Neural cell (in vitro differentiated cells): ENCODE data around the gene ALPG. TPM values are rescaled to one million over a fixed set of nuclear protein-coding genes. Genes with fewer than 3 reads are reported as not detected.

Experiments used
- H2AFZ ChIP-seq: fragments of 200-600, 300-800 bp; sonication (generic), shearing (Covaris generic); 2 replicates; pipeline ENCODE4 v1.6.0; 2014; ENCODE audit warnings: low read depth, mild to moderate bottlenecking, antibody characterized with exemption, low read length, moderate library complexity
- H3F3A ChIP-seq: fragments of 200-600 bp; shearing (Covaris generic); 2 replicates; pipeline ENCODE4 v1.6.1; 2016; ENCODE audit warnings: mild to moderate bottlenecking, moderate library complexity, mixed read lengths, antibody characterized with exemption, low read length; ENCODE audit not compliant: insufficient read depth, poor library complexity, severe bottlenecking
- H3K27ac ChIP-seq: fragments of 200-600, 300-800 bp; sonication (generic), shearing (Covaris generic); 2 replicates; pipeline ENCODE4 v1.5.1; 2014; ENCODE audit warnings: mild to moderate bottlenecking, low read length, moderate library complexity
- H3K27me3 ChIP-seq: fragments of 300-800, 200-600 bp; sonication (generic), shearing (Covaris generic); 2 replicates; pipeline ENCODE4 v1.6.0; 2014; ENCODE audit warnings: mild to moderate bottlenecking, low read depth, low read length, moderate library complexity; ENCODE audit not compliant: insufficient read depth
- H3K36me3 ChIP-seq: fragments of 300-800, 200-600 bp; sonication (generic), shearing (Covaris generic); 2 replicates; pipeline ENCODE4 v1.5.1; 2014; ENCODE audit warnings: mild to moderate bottlenecking, antibody characterized with exemption, low read length, moderate library complexity; ENCODE audit not compliant: insufficient read depth
- H3K4me2 ChIP-seq: fragments of 300-800, 200-600 bp; sonication (generic), shearing (Covaris generic); 2 replicates; pipeline ENCODE4 v1.6.0; 2014; ENCODE audit warnings: mild to moderate bottlenecking, low read length
- H3K4me3 ChIP-seq: fragments of 300-800, 200-600 bp; sonication (generic), shearing (Covaris generic); 2 replicates; pipeline ENCODE4 v1.5.1; 2014; ENCODE audit warnings: mild to moderate bottlenecking, low read length, moderate library complexity
- H3K79me2 ChIP-seq: fragments of 200-600 bp; shearing (Covaris generic); replicated peaks from 2 replicates; pipeline ENCODE4 v1.6.0; 2014; ENCODE audit warnings: mild to moderate bottlenecking, low read length, moderate library complexity; ENCODE audit not compliant: insufficient read depth
- H3K9ac ChIP-seq: fragments of 300-800, 200-600 bp; sonication (generic), shearing (Covaris generic); 2 replicates; pipeline ENCODE4 v1.6.1; 2016; ENCODE audit warnings: mild to moderate bottlenecking, low read length, mixed read lengths
- H3K9me2 ChIP-seq: fragments of 200-600 bp; shearing (Covaris generic); 2 replicates; pipeline ENCODE4 v1.6.1; 2016; ENCODE audit warnings: mild to moderate bottlenecking, low read length, mixed read lengths; ENCODE audit not compliant: insufficient read depth
- H3K9me3 ChIP-seq: fragments of 200-600, 300-800 bp; sonication (generic), shearing (Covaris generic); 2 replicates; pipeline ENCODE4 v1.6.1; 2016; ENCODE audit warnings: mild to moderate bottlenecking, mixed run types, low read length, moderate library complexity, mixed read lengths
- H4K20me1 ChIP-seq: fragments of 200-600 bp; shearing (Covaris generic); 2 replicates; pipeline ENCODE4 v1.6.1; 2016; ENCODE audit warnings: mild to moderate bottlenecking, mixed run types; ENCODE audit not compliant: insufficient read depth
- EP300 ChIP-seq: fragments of 450-650 bp; conservative IDR thresholded peaks from 2 replicates; pipeline ENCODE4 v1.6.1; 2014; ENCODE audit warnings: antibody characterized with exemption, mild to moderate bottlenecking, moderate library complexity; ENCODE audit not compliant: poor library complexity, severe bottlenecking
- MXI1 ChIP-seq: fragments of 450-650 bp; conservative IDR thresholded peaks from 2 replicates; pipeline ENCODE4 v1.6.1; 2014; ENCODE audit warnings: antibody characterized with exemption, mild to moderate bottlenecking; ENCODE audit not compliant: poor library complexity, severe bottlenecking
- POLR2AphosphoS5 ChIP-seq: IDR thresholded peaks from 2 replicates; pipeline ENCODE4 v1.6.1; 2012
- RAD21 ChIP-seq: fragments of 450-650 bp; conservative IDR thresholded peaks from 2 replicates; pipeline ENCODE4 v1.6.1; 2014; ENCODE audit warnings: antibody characterized with exemption, mild to moderate bottlenecking, moderate library complexity
- SMC3 ChIP-seq: fragments of 450-650 bp; conservative IDR thresholded peaks from 2 replicates; pipeline ENCODE4 v1.6.1; 2014; ENCODE audit warnings: antibody characterized with exemption, mild to moderate bottlenecking, moderate library complexity; ENCODE audit not compliant: poor library complexity
- TAF1 ChIP-seq: IDR thresholded peaks from 2 replicates; pipeline ENCODE4 v1.6.1; 2012; ENCODE audit warnings: low read depth
- polyA plus RNA-seq: library from polyadenylated mRNA; depleted of rRNA; stranded (reverse); fragments of >200 nt; gene quantifications from 2 replicates; pipeline ENCODE4 v1.2.3, GENCODE V29; 2014
- TF ChIP-seq, protein P1 (sequence below): fragments of 450-650 bp; IDR thresholded peaks from 2 replicates; pipeline ENCODE4 v1.5.1; 2014; ENCODE audit warnings: antibody characterized with exemption, mild to moderate bottlenecking, moderate library complexity; ENCODE audit not compliant: poor library complexity, severe bottlenecking
- TF ChIP-seq, protein P2 (sequence below): IDR thresholded peaks from 2 replicates; pipeline ENCODE4 v1.6.1; 2012; ENCODE audit warnings: borderline replicate concordance

Gene ALPG
- polyA plus RNA-seq, 1 donor from 2014 or later: not detected

DNA sequence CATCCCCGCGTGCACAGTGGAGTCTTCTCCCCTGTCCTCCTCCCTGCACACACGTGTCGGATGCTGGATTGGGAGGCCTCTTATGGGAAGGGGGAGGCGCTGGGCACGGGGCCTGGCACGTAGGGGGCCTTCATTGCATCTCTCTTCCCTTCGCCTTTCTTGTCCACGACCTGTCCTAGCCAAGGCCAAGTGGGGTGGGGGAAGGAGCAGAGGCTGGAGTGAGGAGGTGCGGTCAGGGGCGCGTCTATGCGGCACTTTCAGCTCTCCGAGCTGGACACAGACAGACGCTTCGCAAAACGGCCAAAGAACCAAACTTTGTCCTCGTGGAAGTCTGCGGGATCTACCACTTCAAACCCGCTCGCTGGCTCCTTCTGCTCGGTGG is 13.4 kb downstream of the ALPG start:
- no peaks in the 10 kb centered on the region for H3K36me3 ChIP-seq
- TF ChIP-seq EP300: no peak
- no peak for TF ChIP-seq TAF1
- TF ChIP-seq POLR2AphosphoS5: no peak
- TF ChIP-seq SMC3: no peak
- TF ChIP-seq, protein P1, sequence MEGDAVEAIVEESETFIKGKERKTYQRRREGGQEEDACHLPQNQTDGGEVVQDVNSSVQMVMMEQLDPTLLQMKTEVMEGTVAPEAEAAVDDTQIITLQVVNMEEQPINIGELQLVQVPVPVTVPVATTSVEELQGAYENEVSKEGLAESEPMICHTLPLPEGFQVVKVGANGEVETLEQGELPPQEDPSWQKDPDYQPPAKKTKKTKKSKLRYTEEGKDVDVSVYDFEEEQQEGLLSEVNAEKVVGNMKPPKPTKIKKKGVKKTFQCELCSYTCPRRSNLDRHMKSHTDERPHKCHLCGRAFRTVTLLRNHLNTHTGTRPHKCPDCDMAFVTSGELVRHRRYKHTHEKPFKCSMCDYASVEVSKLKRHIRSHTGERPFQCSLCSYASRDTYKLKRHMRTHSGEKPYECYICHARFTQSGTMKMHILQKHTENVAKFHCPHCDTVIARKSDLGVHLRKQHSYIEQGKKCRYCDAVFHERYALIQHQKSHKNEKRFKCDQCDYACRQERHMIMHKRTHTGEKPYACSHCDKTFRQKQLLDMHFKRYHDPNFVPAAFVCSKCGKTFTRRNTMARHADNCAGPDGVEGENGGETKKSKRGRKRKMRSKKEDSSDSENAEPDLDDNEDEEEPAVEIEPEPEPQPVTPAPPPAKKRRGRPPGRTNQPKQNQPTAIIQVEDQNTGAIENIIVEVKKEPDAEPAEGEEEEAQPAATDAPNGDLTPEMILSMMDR: no peak
- TF ChIP-seq, protein P2, sequence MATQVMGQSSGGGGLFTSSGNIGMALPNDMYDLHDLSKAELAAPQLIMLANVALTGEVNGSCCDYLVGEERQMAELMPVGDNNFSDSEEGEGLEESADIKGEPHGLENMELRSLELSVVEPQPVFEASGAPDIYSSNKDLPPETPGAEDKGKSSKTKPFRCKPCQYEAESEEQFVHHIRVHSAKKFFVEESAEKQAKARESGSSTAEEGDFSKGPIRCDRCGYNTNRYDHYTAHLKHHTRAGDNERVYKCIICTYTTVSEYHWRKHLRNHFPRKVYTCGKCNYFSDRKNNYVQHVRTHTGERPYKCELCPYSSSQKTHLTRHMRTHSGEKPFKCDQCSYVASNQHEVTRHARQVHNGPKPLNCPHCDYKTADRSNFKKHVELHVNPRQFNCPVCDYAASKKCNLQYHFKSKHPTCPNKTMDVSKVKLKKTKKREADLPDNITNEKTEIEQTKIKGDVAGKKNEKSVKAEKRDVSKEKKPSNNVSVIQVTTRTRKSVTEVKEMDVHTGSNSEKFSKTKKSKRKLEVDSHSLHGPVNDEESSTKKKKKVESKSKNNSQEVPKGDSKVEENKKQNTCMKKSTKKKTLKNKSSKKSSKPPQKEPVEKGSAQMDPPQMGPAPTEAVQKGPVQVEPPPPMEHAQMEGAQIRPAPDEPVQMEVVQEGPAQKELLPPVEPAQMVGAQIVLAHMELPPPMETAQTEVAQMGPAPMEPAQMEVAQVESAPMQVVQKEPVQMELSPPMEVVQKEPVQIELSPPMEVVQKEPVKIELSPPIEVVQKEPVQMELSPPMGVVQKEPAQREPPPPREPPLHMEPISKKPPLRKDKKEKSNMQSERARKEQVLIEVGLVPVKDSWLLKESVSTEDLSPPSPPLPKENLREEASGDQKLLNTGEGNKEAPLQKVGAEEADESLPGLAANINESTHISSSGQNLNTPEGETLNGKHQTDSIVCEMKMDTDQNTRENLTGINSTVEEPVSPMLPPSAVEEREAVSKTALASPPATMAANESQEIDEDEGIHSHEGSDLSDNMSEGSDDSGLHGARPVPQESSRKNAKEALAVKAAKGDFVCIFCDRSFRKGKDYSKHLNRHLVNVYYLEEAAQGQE: no peak
- no peak for TF ChIP-seq MXI1
- TF ChIP-seq RAD21: no peak
- H3K27me3 ChIP-seq: peaks cover 75% of the 10 kb centered on the region
- H3K27ac ChIP-seq: no peak overlapping the region
- peak overlapping the region; percentile 40 for H3K9ac ChIP-seq
- H2AFZ ChIP-seq: no peak overlapping the region
- peak overlapping the region; percentile 69 for H3K4me3 ChIP-seq
- H3K9me2 ChIP-seq: no peaks in the 10 kb centered on the region
- H3K9me3 ChIP-seq: peaks cover 17% of the 10 kb centered on the region
- no peaks in the 10 kb centered on the region for H3K79me2 ChIP-seq
- no peaks in the 10 kb centered on the region for H3F3A ChIP-seq
- no peaks in the 10 kb centered on the region for H4K20me1 ChIP-seq
- no peak overlapping the region for H3K4me2 ChIP-seq

DNA sequence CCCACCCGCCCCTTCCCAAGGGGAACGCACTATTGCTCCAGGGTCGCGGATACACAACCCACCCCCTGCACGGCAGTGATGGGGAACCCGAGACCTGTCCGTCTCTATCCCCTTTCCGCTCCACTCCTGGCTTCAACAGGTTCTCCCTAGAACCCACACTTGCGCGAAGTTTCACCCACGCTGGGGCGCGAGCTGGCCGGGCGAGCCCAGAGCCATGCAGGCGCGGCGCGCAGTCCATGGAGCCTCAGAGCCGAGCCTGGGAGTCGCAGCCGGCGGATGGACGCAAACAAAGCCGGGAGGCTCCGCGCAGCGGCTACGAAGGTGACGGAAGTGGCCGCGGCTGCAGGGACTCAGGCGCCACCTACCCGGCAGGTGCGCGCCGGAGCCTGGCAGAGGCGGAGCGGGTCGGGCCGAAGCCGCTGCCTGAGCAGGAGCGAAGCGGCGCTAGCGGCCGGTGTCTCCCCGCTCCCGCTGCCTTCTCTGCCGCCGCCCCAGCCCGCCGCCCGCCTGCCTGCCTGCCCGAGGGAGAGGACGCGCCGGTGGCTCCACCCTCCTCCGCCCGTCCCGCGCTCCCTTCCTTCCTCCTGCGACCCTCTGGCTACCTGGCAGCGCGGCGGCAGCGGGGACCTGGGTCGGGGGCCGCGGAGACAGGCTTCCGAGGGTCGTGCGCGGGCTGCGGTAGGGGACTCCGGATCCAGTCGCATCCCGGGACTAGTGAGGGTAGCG is 14.0 kb downstream of the ALPG start:
- no peak overlapping the region for H3K27ac ChIP-seq
- H3F3A ChIP-seq: no peaks in the 10 kb centered on the region
- peak overlapping the region; percentile 69 for H3K4me3 ChIP-seq
- no peaks in the 10 kb centered on the region for H4K20me1 ChIP-seq
- H3K36me3 ChIP-seq: no peaks in the 10 kb centered on the region
- TF ChIP-seq RAD21: peak; percentile 20
- TF ChIP-seq, protein P2: no peak
- TF ChIP-seq, protein P1: peak; percentile 40
- TF ChIP-seq SMC3: no peak
- H3K9me2 ChIP-seq: no peaks in the 10 kb centered on the region
- no peaks in the 10 kb centered on the region for H3K79me2 ChIP-seq
- peaks cover 77% of the 10 kb centered on the region for H3K27me3 ChIP-seq
- peaks cover 17% of the 10 kb centered on the region for H3K9me3 ChIP-seq
- H3K9ac ChIP-seq: peak overlapping the region; percentile 40
- peak overlapping the region; percentile 32 for H3K4me2 ChIP-seq
- no peak overlapping the region for H2AFZ ChIP-seq
